NCI-H2029 (cell line): Measurements from ENCODE around the gene NUCKS1.
A peak's percentile ranks its signal among the peaks of the same experiment; 100 is the strongest.

ENCODE experiments used
- DNase-seq: peaks from one replicate; lab custom pipeline; 2025; lab: John Stamatoyannopoulos, UW

Gene NUCKS1

GRCh38 chr1:205770618-205771017 is 20.6 kb upstream of the NUCKS1 start:
- no peak for DNase-seq

DNA sequence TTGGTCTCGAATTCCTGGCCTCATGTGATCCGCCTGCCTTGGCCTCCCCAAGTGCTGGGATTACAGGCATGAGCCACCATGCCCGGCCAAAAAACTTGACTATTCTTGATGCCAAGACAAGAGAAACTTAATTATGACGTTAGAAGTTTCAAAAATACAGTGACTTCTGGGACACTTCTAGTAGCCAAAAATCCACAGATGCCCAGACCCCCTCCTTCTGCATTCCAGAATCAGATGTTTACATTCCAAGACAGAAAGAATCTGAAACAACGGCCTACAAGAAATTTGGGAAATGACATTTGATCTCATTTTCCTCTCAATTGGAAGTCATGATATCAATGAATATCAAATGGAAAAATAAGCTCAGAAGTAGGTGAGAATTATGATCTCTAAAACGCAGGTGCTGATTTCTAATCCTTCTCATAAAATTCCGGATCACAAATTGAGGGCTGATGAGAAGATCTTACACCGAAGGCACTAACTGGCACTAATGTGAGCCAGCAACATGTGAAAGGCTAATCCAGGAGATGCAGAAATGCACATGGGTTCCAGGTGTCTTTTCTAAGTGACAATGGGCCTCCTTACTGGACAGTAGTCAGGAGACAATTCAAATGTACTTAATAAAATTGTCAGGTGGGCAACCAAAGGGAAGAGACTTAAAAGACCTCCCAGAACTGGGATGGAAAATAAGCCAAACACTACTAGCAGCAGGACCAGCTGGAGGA is 19.8 kb upstream of the NUCKS1 start:
- DNase-seq = no peak

- DNase-seq = no peak
Observed at GRCh38 chr1:205767248-205767647, 17.3 kb upstream of the NUCKS1 start.

GRCh38 chr1:205766570-205766969 is 16.6 kb upstream of the NUCKS1 start:
- DNase-seq = no peak

GRCh38 chr1:205766038-205766437 is 16.1 kb upstream of the NUCKS1 start:
- DNase-seq = no peak

DNA sequence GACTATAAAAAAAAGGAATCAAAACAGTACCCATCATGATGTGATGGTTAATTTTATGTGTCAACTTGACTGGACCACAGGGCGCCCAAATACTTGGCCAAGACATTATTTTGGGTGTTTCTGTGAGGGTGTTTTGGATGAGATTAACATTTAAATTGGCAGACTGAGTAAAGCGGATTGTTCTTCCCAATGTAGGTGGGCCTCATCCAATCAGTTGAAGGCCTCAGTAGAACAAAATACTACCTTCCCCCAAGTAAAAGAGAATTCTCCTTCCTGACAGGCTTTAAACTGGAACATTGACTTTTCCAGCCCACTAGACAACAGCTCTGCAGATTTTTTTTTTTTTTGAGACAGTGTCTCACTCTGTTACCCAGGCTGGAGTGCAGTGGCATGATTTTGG is 14.6 kb upstream of the NUCKS1 start:
- no peak for DNase-seq

DNA sequence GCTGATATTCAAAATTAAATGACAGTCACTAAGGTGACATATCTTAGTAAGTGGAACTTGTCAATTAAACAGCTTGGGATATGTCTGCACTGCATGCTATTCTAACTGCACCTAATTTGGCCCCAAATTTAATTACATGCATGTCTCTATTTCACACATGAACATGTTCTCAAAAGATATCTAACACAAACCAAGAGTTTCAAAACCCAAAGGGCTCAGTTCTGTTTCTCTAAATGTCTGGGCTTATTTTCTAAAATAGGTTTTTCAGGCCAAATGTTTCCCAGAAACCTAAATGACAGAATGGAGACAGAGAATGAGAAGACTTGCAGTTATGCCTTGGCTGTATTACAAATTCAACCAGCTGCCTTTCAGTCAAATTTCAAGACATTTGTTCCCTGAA is 14.0 kb upstream of the NUCKS1 start:
- DNase-seq = no peak

DNA sequence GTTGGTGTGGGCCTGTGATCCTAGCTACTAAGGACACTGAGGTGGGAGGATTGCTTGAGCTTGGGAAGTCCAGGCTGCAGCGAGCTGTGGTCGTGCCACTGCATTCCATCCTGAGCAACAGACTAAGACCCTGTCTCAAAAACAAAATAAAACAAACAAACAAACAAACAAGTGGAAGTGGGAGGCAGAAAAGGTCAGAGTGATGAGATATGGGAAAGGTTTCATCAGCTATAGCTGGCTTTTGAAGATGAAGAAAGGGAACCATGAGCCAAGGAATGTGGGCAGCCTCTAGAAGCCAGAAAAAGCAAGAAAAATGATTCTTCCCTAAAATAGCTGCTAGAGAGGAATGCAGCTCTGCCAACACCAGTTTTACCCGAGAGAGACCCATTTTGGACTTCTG is 10.6 kb upstream of the NUCKS1 start:
- DNase-seq = no peak

GRCh38 chr1:205756552-205756951 is 6.6 kb upstream of the NUCKS1 start:
- no peak for DNase-seq

- no peak for DNase-seq
Observed at GRCh38 chr1:205754857-205755256, 4.9 kb upstream of the NUCKS1 start.

DNA sequence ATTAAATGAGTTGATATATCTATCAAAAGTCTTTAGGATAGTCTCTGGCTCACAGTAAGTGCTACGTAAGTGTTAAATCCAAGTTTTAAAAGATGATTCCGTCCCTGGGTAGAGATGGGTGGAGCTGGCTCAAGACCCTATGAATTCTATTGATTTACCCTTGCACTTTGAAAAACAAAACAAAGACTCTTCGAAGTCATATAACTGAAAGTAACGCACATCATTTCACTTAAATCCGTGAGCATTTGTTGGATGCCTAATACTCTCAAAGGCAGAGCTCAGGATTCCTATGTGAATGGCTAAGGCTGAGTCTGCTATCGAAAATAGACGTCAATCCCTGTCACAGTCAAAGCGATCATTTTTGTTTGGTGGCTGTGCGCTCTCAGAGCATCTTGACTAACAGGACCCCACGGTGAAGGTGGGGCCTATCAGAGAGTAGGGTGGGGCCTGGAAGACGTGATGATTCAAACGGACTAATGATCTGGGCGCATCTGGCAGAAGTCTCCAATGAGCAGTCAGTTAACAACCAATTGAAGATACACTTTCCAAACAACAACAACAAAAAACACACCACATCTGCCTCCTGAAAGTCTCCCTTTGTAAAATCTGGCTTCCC is 1.2 kb upstream of the NUCKS1 start:
- no peak for DNase-seq

DNA sequence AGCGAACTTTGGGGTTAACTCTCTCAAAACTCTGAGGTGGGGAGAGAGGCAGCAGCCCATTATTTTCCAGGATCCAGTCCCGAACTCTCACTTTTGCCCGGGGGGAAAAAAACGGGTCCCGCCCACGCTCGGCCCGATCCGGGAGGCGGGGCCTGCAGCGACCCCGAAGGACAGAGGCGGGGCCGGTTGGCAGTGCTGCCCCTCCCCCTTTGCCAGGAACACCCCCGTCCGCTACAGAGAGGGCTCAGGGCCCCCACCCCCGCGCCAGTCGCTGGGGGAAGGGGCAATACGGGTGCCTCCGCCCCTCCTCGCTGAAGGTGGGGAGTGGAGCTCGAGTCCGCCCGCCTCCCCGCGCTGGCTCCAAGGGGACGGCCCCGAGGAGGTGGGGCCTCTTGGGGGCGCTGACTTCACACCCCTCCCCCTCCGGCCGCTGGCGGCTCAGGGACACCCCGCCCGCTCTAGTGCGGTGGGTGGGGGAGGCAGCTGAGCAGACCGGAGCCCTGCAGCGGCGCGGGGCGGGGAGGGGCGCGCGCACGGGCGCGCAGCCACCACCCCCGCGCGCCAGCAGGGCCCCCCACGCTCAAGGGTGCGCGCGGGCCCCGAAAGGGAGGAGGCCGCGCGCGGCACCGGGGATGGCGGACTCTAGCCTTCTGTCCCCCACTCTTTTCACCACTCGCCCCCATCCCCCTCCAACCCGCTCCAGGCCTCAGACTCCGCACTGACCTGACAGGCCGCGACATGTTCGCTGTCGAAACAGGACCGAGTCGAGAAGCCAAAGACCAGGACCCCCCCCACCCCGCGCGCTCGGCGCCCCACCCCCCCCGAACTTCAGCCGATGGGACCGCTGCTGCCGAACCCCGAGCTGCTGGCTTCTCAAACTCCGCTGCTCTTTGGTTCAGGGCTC is 496 bp downstream of the NUCKS1 start:
- peak; percentile 94 for DNase-seq

DNA sequence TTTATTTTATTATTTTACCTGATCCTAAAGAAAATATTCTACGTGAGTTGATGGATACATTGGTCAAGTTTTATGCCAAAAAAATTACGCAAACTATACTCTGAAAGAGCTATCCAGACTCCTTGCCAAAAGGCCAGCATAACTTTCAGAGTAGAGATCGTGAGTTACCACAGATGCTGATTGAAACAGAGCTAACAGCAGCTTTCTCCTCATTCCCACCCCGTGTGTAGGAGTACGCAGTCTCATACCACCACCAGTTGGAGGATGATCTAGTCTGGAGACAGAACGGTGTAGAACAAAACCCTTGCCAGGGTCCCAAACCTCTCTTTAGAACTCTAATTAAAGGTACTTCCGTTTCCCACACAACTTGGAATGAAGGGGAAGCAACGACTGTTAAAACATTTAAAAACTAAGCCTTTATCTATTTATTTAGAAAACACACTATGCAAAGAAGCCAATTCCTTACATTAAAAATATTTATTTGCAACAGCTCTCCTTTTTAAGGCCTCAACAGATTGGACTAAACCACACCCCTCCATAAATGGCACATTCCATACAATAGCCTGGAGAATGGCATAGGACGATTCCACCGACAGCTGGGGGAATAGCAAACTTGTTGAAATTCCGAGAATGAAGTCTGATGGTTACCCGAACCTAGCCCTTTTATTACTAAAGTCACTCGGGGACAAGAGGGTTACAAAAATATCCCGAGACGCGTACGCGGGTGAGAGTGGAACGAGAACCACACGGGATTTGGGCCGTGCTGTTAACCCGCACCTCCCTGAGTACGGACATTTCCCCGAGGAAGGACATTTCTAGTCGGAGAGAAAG is 1.4 kb downstream of the NUCKS1 start:
- DNase-seq = no peak

GRCh38 chr1:205746757-205747412 is 3.1 kb downstream of the NUCKS1 start:
- no peak for DNase-seq

DNA sequence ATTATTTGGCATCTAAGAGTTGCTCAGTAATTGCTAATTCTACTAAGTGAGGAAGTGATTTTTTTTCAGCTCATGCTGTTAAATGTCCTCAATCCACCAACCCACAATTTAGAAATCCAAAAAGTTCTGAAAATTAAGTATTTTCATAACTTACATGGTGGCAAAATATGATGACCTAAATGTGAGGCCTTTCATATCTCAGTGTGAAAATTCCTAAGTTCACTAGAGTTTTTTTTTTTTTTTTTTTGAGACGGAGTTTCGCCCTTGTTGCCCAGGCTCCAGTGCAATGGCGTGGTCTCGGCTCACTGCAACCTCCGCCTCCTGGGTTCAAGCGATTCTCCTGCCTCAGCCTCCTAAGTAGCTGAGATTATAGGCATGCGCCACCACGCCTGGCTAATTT is 5.6 kb downstream of the NUCKS1 start:
- DNase-seq = no peak

DNA sequence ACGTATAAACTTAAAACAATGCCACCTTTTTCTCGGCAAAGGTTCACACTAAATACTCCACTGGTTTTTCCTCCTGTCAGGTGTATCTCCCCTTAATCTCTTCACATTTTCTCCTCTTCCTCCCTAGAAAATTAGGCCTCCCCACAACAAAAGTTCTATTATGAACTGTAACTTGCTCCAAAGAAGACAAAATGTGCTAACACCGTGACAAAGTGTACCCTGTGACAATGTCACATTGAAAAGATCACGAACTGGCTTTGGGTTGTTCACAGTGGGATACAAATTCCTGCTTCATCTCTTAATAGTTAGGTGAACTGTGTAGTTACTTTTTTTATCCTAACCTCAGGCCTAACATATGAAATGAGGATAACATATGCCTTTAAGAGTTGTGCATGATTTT is 6.0 kb downstream of the NUCKS1 start:
- no peak for DNase-seq

- no peak for DNase-seq
Observed at GRCh38 chr1:205741681-205742080, 8.3 kb downstream of the NUCKS1 start.

DNA sequence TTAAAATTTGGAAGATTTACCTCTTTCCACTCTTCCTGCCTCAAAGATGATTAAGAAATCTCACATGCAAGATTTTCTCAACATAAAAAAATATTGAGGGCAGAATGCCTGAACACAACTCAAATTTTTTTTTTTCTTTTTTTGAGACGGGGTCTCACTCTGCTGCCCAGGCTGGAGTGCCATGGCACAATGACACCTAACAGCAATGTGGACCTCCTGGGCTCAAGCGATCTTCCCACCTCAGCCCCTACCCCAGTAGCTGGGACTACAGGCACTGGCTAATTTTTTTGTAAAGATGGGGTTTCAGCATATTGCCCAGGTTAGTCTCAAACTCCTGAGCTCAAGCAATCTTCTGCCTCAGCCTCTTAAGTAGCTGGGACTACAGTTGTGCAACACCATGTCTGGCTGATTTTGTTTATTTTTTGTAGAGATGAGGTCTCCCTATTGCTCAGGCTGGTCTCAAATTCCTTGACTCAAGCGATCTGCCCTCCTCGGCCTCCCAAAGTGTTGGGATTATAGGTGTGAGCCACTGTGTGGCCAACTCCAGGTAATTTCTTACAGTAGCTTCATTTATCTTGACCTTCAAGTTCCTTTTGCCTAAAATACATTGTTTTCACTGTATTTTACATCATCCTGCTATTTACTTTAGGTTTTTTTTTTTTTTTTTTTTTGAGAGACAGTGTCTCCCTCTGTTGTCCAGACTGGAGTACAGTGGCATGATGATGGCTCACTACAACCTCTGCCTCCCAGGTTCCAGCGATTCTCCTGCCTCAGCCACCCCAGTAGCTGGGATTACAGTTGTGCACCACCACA is 10.4 kb downstream of the NUCKS1 start:
- no peak for DNase-seq

- DNase-seq = no peak
Observed at GRCh38 chr1:205735218-205735617, 14.8 kb downstream of the NUCKS1 start.

DNA sequence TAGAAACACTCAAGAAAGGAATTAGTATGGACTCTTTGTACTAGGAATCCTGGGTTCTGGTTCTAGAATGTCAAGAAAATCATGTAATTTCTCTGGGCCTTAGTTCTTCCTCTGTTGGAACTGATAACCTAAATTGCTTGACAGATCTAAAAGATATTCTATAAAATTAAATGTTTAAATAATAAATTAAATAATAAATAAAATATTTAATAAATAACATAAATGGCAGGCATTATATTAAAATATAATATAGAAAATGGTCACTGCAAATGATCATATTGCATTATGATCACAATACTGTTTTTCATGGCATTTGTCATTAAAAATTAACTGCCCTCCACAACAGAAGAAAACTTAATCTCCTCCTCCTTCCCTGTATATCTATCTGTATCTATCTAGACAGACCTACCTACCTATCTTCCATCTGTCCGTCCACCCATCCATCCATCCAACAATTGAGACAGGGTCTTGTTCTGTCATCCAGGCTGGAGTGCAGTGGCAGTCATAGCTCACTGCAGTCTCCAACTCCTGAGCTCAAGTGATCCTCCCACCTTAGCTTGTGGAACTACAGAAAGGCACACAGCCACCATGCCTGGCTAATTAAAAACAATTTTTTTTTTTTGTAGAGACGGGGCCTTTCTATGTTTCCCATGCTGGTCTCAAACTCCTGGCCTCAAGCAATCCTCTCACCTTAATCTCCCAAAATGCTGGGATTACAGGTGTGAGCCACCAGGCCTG is 16.4 kb downstream of the NUCKS1 start:
- no peak for DNase-seq
